Measurements from ENCODE around the gene HLA-B.

HLA-B gene

DNA sequence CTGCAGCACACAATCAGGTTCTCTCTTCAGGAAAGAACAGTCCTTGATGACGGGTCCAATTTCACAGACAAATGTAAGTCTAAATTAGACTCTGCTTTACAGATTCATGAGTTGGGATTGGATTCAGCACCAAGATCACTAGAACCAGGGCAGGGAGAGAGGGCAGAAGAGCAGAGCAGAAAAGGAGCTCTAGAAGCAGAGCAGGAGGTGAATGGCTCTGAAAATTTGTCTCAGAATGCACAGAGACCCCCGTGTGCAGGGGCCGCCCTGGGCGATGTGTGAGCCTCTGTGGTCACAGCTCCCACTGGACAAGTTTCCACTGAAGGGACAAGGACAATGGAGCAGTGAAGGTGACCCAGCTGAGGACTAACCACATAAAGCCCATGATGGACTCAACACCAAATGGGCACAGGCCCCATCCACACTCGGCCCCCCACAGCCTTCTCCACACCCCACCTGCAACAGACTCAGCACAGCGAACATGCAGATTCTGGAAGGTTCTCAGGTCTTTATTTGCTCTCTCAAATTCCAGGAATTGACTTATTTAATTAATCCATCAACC lies 3.5 kb downstream of the HLA-B start:
- H3K4me3 ChIP-seq (ENCODE audit: low read depth, low read length) = no peak overlapping the region

DNA sequence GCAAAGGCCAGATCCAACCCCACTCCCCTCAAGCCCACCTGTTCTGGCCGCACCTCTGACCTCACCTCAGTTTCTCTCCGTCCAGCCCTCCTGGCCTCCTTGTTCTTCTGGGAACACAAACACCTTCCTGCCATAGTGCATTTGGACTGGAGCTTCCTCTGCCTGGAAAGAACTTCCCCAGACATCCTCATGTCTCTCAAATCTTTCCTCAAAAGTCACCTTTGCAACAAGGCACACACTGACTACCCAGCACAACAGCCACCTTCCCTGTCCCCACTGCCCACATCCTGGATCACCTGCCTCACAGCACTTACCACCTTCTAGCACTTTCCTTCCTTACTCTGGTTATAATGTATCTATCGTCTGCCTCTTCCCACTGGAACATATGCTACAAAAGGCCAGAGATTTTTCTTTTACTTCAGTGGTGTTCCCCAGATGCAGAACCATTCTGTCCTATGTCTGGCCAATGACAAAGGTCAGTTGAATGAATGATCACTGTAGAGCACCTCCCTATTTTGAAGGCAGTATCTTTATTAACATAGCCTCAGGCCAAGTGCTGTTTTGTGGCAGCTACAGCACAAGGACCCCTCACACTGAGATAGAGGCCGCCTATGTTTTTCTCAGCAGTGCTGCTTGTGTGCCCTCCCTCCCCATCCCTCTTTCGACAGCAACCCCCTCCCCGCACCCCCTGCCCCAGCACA lies 4.1 kb downstream of the HLA-B start:
- no peak overlapping the region for H3K4me3 ChIP-seq (ENCODE audit: low read depth, low read length)

DNA sequence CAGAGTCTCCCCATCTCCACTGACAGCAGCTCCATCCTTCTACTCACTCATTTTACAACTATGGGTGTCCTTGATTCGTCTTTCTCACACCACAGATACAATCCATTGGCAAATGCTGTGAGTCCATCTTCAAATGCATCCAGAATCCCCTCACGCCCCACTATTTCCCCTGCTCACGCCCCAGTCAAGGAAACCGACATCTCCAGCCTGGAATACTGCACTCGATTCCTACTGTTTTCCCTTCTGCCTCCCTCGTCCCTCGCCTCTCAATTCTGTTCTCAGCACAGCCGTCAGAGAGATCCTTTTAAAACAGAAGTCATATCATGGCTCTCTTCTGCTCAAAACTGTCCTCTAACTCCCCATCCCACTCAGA lies 4.7 kb downstream of the HLA-B start:
- H3K4me3 ChIP-seq (ENCODE audit: low read depth, low read length) = no peak overlapping the region

DNA sequence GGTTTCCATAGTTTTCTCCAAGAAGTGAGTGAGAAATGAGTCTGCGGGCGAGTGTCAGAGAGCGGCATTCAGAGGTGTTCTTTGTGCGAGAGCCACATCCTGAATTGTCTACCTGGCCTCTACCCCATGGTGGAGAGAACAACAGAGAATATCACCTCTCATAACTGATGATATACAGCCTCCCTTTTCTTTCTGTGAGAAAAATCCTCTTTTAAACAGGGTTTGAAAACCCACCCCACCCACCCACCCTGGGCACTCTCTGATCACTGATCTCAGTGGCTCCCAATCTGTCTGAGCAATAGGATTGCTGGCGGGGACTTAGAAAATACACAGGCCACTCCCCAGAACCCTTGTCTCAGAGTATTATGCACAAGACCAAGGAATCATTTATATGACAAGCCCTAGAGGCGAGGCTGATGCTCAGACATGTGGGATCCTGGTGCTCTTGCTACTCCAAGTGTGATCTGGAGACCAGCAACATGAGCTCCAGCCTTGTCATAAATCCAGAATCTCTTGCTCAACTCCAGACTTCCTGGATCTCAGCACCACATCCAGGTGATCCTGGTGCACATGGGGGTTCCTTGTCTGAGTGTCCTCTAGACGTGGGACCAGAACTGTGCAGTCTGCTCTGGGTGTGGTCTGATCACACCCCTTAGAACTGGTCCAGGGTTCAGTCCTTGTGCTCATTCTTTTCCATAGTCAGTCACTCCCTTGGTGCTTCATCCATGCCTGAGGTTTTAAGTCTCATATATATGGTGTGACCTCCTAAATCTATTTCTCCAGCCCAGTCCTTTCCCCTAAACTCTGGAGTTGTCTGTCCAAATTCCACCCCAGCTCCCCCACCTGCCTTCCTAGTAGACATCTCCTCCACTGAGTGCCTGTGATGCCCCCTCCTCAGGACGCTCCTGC lies 5.3 kb downstream of the HLA-B start:
- H3K4me3 ChIP-seq (ENCODE audit: low read depth, low read length) = no peak overlapping the region

DNA sequence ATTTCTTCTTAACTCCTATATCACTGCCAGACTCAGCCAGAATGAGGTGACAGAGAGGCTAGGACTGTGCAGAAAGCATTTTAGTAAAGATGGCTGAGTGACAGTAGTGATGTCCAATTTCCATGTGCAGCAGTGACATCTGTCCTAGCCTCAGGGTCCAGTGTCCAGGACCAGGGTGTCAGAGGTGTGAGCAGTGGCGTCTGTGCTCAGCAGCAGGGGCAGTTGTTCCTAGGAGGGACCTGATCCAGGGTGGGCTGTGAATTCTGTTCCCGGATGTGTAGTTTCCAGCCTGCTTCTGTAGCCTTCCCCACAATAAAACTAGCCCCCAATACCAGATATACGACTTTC lies 6.0 kb downstream of the HLA-B start:
- H3K4me3 ChIP-seq (ENCODE audit: low read depth, low read length) = no peak overlapping the region

GRCh38 chr6:31350196-31351032 lies 6.6 kb downstream of the HLA-B start:
- H3K4me3 ChIP-seq (ENCODE audit: low read depth, low read length) = no peak overlapping the region

- no peak overlapping the region for H3K4me3 ChIP-seq (ENCODE audit: low read depth, low read length)
Measured at GRCh38 chr6:31349301-31349700, 7.7 kb downstream of the HLA-B start.

DNA sequence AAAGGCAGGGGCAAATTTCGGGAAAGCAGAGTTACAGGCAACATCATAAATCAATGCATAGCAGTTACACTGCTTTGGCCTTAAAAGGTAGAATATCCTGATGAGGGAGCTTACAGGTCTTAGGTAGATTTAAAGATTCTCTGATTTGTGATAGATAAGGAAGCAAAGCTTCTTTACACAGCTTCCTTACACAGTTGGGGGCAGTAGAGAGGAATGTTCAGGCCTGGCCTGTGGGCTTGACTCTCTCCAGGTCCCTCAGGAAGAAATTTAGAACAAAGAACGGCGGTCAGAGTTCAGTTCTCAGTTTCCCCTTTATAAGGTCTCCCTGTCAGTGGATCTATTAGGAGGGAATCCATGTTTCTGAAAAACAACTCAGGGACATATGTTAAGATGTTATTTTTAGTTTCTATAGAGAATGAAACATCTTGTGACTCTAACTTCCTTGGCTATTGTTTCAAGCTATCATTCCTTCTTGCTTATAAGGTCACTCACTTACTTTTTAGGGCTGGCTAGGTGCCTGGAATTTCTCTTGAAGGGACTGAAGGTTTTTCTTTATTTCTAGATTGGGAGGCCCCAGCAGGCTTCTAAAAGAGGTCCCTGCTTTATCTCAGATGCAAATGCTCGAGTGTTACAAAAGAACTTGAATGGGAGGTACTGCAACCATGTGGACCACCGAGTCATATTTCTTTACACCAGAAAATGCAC lies 11.8 kb downstream of the HLA-B start:
- no peak overlapping the region for H3K4me3 ChIP-seq (ENCODE audit: low read depth, low read length)

DNA sequence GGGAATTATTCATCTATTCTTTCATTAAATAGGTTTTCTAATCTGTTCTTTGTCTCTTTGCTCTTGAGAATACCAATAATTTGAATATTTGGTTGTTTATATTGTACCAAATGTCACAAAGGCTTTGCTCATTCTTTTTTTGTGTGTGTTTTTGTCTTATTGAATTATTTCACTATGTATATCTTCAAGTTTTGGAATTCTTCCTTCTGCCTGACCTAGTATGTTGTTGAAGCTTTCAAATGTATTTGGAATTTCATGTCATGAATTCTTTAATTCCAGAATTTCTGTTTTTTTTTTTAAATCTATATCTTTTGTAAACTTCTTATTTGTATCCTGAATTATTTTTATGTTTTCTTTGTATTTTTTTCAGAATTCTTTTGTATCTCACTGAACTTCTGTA lies 16.8 kb downstream of the HLA-B start:
- no peak overlapping the region for H3K4me3 ChIP-seq (ENCODE audit: low read depth, low read length)

DNA sequence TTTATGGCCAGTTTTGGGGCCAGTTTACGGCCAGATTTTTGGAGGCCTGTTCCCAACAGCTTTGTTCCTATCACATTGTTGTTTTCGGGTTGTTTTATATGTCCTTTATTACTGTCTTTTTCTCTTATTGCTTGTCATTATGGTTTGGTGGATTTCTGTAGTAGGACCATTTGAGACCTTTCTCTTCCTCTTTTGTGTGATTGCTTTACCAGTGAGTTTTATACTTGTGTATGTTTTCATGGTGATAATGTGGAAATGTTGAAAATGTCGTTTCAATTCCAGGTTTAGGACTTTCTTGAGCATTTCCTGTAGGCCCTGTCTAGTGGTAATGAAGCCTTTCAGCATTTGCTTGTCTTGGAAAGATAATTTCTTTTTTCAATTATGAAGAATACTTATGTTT lies 17.8 kb downstream of the HLA-B start:
- no peak overlapping the region for H3K4me3 ChIP-seq (ENCODE audit: low read depth, low read length)

DNA sequence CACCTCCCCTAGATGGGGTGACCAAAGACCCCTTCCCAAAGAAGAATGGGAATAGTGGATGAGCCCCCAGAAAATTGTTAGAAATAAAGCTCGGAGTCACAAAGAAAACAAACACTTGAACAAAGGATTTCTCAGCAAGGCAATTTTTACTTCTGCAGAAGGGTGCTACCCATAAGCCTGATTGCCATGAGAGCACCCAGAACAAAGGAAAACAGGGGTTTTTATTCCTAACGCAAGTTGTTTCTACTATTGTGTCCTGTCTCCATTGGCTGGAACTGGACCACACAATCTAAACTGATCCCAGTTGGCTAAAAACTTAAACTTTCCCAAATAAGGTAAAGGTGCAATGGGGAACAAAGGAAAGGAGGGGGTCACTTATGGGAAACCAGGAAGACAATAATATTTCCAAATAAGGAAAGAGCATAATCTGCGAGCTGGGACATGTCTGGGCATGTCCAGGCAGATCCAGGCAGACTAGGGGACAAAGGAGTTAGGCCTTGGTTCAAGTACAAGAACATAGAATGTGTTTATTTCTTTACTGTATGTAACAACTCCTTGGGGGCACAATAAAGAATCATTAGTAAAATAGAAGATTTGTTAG lies 20.0 kb downstream of the HLA-B start:
- no peak overlapping the region for H3K4me3 ChIP-seq (ENCODE audit: low read depth, low read length)

DNA sequence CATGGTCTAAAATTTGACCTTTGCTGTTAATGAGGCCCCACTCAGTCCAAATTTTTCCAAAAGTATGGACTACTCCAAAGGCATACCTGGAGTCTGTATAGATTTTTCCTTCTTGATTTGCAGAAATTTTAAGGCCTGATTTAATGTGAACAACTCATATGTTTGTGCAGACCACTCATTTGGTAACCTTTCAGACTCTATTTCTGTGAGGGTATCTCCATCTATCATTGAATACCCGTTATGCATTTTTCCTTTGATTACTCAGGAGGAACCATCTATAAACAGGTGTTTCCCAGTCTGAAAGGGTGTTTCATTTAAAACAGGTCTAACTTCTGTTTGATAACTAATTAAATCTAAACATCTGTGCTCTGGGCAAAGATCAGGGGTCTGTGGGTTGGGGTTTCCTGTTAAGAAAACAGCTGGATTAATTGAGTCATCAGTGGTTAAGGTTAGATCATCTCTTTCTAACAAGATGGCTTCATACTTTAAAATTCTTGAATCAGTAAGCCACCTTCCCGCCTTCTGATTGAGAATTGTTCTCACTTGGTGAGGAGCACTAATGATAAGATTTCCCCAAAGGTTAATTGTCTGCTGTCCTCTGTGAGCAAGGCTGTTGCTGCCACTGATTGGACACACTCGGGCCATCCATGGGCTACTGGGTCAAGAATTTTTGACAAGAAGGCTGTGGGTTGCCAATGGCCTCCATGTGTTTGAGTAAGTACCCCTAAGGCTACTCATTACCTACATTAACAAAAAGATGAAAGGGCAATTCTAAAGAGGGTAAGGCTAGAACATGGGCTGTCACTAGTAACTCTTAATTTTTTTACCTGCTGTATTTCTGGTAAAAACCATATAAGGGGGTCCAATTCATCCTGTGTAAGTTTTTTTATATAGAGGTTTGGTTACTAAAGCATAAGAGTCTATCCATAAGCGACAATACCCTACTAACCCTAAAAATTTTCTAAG lies 24.1 kb downstream of the HLA-B start:
- no peak overlapping the region for H3K4me3 ChIP-seq (ENCODE audit: low read depth, low read length)

DNA sequence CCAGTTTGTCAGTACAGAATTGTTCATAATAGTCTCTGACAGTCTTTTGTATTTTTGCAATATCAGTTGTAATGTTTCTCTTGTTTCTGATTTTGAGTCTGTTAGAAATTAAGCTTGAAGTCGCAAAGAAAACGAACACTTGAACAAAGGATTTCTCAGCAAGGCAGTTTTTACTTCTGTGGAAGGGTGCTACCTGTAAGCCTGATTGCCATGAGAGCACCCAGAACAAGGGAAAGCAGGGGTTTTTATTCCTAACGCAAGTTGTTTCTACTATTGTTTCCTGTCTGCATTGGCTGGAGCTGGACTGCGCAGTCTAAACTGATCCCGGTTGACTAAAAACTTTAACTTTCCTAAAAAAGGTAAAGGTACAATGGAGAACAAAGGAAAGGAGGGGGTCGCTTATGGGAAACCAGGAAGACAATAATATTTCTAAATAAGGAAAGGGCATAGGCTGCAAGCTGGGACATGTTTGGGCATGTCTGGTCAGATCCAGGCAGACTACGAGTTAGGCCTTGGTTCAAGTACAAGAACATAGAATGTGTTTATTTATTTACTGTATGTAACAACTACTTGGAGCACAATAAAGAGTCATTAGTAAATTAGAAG lies 28.5 kb downstream of the HLA-B start:
- no peak overlapping the region for H3K4me3 ChIP-seq (ENCODE audit: low read depth, low read length)

GRCh38 chr6:31321820-31322219 lies 35.2 kb downstream of the HLA-B start:
- no peak overlapping the region for H3K4me3 ChIP-seq (ENCODE audit: low read depth, low read length)

DNA sequence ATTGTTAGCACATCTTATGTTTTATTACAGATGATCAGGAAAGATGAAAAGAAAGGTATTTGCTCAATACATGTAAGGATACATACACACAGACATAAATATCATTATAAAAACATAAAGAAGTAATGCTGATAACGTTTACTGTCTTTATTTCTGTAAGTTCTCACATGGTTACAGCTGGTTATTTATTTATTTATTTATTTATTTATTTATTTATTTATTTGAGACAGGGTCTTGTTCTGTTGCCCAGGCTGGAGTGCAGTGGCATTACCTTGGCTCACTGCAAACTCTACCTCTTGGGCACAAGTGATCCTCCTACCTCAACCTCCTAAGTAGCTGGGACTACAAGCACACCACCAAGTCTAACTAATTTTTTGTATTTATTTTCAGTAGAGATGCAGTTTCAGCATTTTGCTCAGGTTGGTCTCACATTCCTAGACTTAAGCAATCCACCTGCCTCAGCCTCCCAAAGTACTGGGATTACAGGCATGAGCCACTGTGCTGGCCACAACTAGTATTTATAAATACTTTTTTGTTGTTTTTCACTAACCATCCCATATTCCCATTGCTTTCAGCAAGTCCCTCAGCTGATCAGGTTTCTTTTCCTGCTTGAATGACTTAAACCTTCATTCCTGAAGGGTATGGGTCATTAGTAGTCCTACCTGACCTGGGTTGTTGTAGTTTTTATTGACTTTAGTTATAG lies 35.8 kb downstream of the HLA-B start:
- H3K4me3 ChIP-seq (ENCODE audit: low read depth, low read length) = no peak overlapping the region

- H3K4me3 ChIP-seq (ENCODE audit: low read depth, low read length) = no peak overlapping the region
Measured at GRCh38 chr6:31317036-31317435, 39.9 kb downstream of the HLA-B start.

DNA sequence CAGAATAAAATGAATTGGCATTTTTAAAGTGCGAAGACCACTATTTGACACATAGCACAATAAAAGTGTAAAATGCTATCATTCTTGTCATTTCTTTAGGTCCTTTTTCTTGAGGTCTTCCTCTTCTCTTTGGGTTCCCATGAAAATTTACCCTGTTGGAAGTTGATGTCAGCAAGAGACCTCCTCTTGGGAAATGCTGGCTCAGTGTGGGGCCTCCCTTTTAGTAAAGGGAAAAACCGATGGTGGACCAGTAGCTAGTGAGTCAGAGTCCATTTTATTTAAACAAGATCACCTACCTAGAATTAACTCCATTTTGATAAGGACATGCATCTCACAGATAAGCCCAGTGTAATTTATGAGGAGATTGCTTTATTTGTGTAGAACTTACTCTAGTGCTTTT lies 47.3 kb downstream of the HLA-B start:
- no peak overlapping the region for H3K4me3 ChIP-seq (ENCODE audit: low read depth, low read length)

DNA sequence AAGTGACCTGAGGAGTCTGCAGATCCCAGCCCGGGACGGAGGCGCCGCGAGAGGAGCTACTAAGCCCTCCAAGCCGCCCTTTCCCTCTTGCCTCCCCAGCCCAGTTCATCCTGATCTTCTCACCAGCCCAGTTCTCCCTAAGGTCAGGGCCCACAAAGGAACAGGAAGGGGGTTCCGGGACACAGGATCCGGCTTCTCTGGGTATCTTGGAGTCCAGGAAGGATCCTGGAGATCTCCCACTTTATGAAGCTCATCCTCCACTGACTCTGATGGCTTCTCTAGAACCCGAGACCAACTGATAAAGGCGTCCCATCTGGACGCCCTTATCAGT lies 48.2 kb downstream of the HLA-B start:
- peak overlapping the region; percentile 41 for H3K4me3 ChIP-seq (ENCODE audit: low read depth, low read length)
